LNCaP clone FGC (cell line): ENCODE data around the gene SPPL2A.

Experiments
- DNase-seq: peaks from one replicate; pipeline ENCODE4 v3.0.0-alpha.2; 2011; ENCODE audit warnings: low read depth
- H3K4me3 ChIP-seq: 2 replicates; pipeline ENCODE4 v1.5.1; 2011; ENCODE audit warnings: mild to moderate bottlenecking, low read depth, low read length, control low read depth
- CTCF ChIP-seq: IDR thresholded peaks from 2 replicates; pipeline ENCODE4 v1.5.1; 2012; ENCODE audit warnings: mild to moderate bottlenecking; ENCODE audit not compliant: control insufficient read depth, insufficient read depth; ENCODE audit errors: extremely low read depth

The SPPL2A gene

GRCh38 chr15:50726315-50726714 lies 39.2 kb downstream of the SPPL2A start:
- DNase-seq = no peak
- H3K4me3 ChIP-seq = no peak overlapping the region

GRCh38 chr15:50718700-50719125 lies 46.8 kb downstream of the SPPL2A start:
- no peak for TF ChIP-seq CTCF
- no peak overlapping the region for H3K4me3 ChIP-seq
- no peak for DNase-seq

More at GRCh38 chr15:50726315-50726714, 39.2 kb downstream of the SPPL2A start:
- TF ChIP-seq CTCF = no peak

GRCh38 chr15:50712018-50712417 lies 53.5 kb downstream of the SPPL2A start:
- no peak for TF ChIP-seq CTCF
- no peak overlapping the region for H3K4me3 ChIP-seq
- no peak for DNase-seq

- no peak overlapping the region for H3K4me3 ChIP-seq
- DNase-seq = no peak
- TF ChIP-seq CTCF = no peak
These were observed 54.9 kb downstream of the SPPL2A start for GRCh38 chr15:50710585-50710984.

GRCh38 chr15:50707878-50708427 lies 57.6 kb downstream of the SPPL2A start:
- TF ChIP-seq CTCF = no peak
- no peak for DNase-seq

GRCh38 chr15:50702762-50703334 lies 62.7 kb downstream of the SPPL2A start:
- TF ChIP-seq CTCF = no peak
- no peak overlapping the region for H3K4me3 ChIP-seq
- no peak for DNase-seq

More at GRCh38 chr15:50707878-50708427, 57.6 kb downstream of the SPPL2A start:
- H3K4me3 ChIP-seq = no peak overlapping the region

GRCh38 chr15:50698101-50698500 lies 67.4 kb downstream of the SPPL2A start:
- no peak overlapping the region for H3K4me3 ChIP-seq
- no peak for TF ChIP-seq CTCF
- DNase-seq = no peak
